ENCODE data around the gene DAB1.

DAB1 gene

GRCh38 chr1:57012315-57012714 is 411.5 kb downstream of the DAB1 start:
- DNase-seq, result no peak

GRCh38 chr1:57010511-57010910 is 413.3 kb downstream of the DAB1 start:
- DNase-seq, result no peak

DNA sequence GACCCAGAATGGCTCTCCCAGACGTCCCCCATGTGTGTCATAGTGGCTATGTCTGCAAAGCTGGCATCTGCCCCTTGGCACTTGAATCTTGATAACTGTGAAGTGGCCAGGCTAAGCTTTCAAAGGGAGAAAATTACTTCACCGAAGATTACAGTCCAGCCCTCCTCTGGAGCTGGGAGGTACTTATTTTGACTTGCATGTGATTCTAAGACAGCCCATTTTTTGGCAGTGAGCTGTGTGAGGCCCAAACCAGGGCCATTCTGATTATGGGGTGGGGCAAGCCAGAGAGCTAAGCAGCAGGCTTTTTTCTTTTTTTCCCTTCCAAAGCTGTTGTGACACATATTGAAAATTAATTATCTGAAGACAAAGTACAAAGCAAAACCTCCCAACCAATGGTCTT is 415.9 kb downstream of the DAB1 start:
- no peak for DNase-seq

- DNase-seq, result no peak
Observed at GRCh38 chr1:57007472-57007871, 416.4 kb downstream of the DAB1 start.

DNA sequence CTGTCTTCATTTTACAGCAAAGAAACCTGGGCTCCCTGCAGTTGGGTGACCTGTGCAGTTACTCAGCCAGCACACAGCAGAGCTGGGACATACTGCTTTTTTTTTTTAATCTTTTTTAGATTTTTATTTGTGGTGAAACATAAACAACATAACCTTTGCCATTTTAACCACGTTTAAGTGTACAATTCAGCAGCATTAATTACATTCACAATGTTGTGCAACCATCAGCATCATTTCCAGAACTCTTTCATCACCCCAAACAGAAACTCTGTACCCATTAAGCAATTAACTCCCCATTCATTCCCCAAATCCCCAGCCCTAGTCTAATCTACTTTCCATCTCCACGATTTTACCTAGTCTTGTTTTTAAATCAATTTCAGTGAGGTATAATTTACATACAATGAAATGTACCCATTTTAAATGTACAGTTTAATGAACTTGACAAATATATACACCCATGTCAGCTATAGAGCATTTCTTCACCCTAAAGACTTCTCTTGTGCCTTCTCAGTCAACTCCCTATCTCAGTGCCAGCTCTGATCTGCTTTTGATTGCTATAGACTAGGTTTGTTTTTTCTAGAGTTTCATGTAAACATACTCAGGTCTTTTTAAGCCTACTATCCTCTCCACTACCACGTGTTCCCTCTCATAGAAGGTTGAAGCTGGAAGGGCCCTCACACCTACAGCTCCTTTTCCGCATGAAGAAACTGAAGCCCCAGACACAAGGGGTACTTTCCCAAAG is 420.3 kb downstream of the DAB1 start:
- no peak for DNase-seq

DNA sequence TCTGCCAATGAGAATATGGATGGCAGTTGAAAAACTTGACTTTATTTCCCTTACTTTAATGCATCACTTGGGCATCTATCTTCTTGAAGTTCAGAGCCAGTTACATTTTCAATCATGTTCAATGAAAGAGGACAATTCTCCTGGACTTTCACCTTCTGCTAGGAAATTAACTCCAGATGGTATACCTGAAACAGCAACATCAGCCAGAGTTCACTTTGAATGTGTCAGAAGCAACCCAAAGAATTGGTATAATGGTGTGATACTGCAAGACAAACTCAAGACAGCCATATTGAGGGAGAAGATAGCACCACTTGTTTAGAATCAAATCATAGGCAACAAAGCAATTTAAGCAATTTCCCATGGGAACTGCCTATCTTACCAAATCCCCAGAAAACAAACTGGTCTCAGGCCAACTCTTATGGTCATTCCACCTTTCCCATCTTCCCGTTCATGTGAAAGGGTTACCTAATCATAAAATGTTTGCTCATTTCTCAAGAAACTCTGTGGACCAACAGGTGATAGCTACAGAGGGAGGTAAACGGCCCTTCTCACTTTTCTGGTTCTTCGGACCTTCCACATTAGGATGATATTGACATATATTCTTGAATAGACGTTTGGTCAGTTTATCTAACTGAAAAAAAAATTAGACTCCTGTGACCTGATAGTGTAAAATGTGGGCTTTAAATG is 428.3 kb downstream of the DAB1 start:
- no peak for DNase-seq

- DNase-seq, result no peak
Observed at GRCh38 chr1:56993475-56993874, 430.4 kb downstream of the DAB1 start.

DNA sequence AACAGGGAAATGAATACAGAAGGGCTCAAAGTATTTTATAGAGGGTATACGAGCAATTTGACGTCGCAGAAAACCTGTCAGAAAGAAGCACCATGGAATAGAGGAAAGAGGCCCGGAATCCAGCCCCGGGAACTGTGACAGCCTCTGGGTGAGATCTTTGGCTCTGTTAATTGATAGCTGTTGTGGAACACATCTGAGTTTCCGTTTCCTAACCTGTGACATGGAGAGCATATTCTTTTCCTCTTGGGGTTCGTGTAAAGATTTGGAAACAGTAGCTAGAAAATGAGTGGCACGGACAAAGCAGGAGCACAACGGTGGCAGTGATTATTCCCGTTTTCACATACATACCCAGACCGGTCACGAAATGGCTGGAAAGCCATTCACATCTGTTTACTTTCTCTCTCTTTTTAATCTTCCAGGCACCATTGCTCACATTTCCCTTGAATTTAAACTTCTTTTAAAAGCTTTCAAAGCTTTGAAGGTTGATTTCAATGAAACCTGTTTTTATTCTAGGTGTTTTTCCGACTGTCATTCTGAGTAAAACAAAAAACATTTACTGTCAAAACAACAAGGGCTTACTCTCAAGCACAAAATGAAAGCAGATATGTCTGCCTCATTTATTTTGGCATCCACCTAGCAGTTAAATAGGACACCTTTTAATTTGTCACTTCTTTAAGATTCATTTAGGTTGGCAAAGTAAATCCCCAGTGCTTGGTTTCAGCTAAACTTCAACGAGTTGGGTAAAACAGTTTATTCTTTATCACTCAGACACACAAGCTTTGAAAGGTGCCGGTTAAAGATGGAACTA is 431.3 kb downstream of the DAB1 start:
- no peak for DNase-seq

DNA sequence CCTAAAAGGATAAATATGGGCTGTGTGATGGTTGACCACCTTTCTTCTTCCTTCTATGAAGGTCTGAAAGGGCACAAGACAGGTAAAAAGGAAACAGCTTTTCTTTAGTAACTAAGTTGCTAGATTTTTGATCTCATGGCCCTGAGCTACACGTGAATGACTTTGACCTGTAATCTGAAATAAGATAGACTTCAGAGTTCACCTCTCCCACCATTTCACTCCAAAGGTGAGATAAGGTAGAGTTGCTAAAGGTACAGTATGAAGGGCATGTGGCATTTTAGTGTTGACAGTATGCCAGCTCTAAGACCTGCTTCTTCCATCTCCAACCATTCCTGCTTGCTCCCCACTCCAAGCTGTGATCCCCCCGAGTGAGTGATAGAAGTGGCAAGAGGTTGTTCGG is 432.3 kb downstream of the DAB1 start:
- DNase-seq, result no peak

DNA sequence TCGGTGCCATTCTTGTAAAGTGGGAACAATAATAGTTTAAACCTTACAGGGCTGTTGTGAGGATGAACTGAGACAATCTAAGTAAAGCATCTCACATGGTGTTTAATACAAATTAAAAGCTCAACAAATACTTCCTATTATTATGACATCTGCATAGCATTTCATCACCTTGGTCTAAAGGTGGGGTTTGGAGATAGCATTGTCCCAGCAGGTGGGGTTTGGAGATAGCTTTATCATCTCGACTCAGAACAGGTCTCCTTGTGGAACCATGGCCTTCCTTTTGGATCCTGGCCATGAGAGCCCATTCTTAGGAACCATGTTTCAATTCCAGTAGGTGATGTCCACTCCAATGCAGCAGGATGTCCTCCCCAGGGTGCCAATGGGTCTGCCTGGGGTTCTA is 437.5 kb downstream of the DAB1 start:
- DNase-seq, result no peak

DNA sequence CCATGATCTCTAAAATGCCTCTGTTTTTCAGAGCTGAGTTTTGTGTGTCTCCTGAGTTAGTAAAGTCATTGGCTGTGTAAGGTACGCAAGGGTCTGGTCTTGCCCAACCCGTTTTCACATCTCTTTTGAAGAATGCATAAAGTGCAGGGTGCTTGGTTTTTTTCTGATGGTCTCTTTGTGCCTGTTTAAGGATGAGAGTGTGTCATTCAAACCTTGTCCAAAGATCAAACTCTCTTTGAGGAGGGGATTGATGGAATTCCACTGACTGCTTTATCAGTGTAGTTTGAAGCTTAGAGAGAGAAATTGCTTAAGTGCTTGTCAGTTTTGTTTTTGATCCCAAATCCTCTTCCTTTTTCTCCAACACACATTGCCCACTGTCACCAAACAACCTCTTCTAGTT is 438.0 kb downstream of the DAB1 start:
- DNase-seq, result no peak

DNA sequence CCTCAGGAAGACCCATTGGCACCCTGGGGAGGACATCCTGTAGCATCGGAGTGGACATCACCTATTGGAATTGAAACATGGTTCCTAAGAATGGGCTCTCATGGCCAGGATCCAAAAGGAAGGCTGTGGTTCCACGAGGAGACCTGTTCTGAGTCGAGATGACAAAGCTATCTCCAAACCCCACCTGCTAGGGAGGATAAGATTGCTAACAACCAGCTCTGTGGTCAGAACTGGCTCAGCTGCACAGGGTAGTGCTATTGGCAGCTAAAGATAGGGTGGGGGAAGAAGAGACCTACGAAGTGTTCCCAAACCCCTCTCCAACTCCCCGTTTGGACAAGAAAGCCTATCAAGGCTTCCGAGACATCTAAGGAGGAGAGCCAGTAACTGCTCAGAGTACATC is 440.4 kb downstream of the DAB1 start:
- no peak for DNase-seq

DNA sequence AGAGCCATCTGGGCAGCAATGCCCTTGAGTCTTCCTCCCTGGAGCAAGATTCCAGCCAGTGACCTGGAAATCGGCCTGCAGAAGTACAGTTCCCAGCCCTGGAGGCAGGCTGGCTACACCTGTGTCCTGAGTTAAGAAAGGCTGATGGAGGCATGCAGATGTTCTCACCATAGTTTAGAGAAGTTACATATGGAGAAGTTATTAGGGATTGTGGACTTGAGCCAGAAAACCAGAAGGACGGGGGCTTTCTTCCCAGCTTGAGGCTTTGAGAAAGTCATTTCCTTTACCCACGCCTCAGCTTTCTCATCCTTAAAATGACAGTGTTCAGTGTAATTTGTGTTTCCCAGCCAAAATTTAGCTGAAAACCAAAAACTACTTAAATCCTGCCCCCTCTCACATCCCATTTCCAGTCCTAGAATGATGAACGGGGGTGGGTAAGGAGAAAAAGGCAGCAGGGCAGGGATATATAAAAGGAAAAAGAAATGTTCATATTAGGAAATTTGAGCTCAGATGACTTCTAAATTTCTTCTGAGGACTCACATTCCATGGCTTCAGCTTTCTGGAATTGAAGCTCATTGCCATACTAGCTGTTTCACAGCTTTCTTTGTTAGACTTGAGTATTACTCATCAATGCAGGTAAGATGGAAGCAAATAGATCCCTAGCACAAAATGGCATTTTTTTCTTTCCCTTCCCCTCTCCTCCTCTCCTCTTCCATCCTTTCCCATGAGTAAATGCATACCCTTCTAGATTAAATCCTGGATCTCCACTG is 443.7 kb downstream of the DAB1 start:
- DNase-seq, result no peak

DNA sequence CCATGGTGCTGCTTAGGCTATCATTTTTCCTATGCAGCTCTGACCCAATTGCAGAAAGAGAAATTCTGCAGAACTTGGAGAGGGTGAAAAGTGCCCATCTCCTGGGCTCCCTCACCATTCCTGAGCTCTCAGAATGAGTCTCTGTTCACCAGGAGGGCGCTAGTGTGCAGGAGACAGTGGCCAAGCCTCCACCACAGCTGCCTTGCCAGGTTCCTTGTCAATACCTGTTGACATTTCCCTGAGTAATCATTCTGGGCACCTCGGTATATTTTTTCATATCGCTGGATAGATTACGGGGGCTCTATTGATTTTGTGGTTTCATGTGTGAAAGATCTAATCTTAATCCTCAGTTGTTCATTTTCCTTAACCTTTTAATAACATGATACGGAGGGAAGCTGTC is 445.0 kb downstream of the DAB1 start:
- no peak for DNase-seq

- no peak for DNase-seq
Observed at GRCh38 chr1:56977910-56978309, 445.9 kb downstream of the DAB1 start.

DNA sequence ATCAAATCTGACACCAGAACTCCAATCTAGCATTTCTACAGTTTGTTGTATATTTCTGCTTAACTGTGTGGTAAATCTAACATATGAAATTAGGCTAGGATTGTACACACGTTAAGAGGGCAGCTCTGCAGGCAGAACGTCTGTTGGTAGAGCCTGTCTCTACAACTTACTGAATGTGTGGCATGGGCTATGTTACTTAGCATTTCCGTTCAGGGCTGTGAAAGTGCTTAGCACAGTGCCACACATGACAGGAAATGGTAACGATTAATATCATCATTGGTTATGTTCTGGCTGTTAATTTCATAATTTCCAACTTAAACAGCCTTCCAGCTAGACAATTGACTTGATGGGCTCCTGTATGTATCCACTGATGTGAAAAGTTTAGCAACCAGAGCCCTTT is 448.4 kb downstream of the DAB1 start:
- DNase-seq, result no peak

DNA sequence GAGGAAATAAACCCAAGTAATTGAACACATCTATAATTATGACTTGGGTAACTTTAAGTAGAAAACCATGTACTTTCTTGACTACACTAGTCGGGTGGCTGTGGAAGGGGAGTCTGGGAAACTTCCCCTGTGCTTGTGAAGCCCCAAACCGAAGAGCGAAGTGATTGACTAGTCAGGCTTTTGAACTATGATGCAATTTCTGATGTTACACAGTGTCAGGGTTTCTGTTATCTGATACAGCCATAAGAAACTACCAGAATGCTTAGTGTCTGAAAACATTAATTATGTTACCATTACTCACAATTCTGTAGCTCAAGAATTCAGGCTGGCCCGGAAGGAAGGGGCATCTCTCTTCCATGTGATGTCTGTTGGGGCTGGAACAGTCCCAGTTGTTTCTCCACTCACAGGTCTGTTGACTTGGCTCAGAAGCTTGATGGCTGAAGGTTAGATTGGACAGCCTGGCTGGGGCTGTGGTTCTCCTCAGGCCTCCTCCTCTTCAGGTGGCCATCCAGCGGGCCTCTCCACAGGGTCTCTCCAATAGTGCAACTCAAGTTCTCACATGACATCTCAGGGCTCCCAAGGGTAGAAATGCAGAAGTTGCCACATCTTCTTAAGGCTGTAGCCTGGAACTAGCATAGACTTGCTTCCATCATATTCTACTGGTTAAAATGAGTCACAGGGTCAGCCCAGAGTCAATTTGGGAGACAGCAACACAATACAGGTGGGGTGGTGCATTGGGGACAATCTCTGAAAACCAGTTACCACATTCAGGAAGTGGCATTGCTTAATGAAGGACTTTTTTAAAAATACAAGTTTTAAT is 449.7 kb downstream of the DAB1 start:
- no peak for DNase-seq

- DNase-seq, result no peak
Observed at GRCh38 chr1:56972976-56973375, 450.9 kb downstream of the DAB1 start.

DNA sequence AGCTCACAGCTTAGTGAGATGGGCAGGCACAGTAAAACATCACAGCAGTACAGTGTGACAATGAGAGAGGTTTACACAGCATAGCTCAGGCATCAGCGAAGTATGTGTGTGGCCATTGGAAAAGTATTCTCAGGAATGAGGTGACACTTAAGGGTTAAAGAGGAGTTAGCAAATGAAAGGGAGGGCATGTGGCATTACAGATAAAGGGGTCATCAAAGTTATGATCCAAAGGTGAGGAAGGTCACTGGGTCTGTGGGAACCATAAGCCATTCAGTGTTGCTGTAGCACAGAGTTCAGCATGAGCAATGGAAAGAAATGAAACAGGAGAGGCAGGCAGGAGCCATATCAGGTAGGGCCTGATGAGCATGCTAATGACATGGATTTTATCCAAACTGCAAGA is 453.6 kb downstream of the DAB1 start:
- DNase-seq, result no peak

- DNase-seq, result no peak
Observed at GRCh38 chr1:56968878-56969495, 454.9 kb downstream of the DAB1 start.

DNA sequence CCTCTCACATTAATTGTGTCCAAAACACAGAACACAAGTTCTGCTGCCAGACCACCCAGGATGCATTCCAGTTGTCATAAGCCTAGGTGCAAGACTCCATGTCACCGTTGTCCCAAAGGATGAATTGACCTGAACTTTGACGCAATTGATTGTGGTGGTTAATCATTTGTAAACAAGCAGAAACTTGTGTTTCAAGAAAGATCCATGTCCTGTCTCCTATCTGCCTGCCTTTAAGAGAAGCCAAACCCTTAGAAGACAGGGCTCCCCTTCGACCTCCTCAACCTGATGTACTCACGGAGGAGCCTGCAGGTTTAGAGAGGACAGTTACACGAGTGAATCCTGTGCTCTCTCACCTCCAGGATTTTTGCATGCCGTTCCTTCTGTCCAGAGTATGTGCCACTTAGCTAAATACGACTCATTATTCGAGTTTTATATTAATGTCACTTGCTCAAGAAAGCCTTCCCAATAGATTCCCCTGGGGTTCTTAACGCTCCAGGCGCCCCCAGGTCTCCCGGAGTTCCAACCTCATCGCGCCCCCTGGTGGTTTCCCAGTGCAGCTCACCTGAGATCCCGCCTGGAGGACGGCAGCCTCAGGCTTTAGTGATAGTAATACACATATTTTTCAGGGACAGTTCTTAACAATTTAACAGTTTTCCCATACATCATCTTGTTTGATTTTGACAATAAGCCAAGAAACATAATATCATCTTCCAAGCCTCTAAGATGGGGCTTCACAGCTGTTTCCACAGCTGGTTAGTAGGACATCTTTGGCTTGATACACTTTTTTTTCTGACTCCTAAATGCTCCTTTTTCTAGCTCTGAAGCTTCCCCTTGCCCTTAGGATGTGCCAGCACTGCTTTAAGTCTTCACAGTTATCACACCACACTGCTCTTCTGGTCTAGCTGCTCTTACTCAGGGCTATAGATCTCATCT is 455.7 kb downstream of the DAB1 start:
- no peak for DNase-seq

Data from CD4-positive, alpha-beta T cell treated with Interferon gamma for 1 hour (primary cell).